Measurements from ENCODE around the gene PLA2G15.

The PLA2G15 gene

GRCh38 chr16:68289202-68289601 lies 44.0 kb downstream of the PLA2G15 start:
- TF ChIP-seq, protein P1, sequence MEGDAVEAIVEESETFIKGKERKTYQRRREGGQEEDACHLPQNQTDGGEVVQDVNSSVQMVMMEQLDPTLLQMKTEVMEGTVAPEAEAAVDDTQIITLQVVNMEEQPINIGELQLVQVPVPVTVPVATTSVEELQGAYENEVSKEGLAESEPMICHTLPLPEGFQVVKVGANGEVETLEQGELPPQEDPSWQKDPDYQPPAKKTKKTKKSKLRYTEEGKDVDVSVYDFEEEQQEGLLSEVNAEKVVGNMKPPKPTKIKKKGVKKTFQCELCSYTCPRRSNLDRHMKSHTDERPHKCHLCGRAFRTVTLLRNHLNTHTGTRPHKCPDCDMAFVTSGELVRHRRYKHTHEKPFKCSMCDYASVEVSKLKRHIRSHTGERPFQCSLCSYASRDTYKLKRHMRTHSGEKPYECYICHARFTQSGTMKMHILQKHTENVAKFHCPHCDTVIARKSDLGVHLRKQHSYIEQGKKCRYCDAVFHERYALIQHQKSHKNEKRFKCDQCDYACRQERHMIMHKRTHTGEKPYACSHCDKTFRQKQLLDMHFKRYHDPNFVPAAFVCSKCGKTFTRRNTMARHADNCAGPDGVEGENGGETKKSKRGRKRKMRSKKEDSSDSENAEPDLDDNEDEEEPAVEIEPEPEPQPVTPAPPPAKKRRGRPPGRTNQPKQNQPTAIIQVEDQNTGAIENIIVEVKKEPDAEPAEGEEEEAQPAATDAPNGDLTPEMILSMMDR (conservative IDR thresholded peaks at IDR 0.05; ENCODE audit: low read depth) = no peak
- H3K27ac ChIP-seq = no peak overlapping the region
- CTCF ChIA-PET = interaction anchor here (2.8 kb wide), 1 partner anchor 25 kb away, joined by 12 read pairs; the partner anchor contains the start of gene SLC7A6
- no peak for DNase-seq (ENCODE audit: low spot score)
- POLR2A ChIA-PET (ENCODE audit: low non-redundant PET) = no interaction called here

DNA sequence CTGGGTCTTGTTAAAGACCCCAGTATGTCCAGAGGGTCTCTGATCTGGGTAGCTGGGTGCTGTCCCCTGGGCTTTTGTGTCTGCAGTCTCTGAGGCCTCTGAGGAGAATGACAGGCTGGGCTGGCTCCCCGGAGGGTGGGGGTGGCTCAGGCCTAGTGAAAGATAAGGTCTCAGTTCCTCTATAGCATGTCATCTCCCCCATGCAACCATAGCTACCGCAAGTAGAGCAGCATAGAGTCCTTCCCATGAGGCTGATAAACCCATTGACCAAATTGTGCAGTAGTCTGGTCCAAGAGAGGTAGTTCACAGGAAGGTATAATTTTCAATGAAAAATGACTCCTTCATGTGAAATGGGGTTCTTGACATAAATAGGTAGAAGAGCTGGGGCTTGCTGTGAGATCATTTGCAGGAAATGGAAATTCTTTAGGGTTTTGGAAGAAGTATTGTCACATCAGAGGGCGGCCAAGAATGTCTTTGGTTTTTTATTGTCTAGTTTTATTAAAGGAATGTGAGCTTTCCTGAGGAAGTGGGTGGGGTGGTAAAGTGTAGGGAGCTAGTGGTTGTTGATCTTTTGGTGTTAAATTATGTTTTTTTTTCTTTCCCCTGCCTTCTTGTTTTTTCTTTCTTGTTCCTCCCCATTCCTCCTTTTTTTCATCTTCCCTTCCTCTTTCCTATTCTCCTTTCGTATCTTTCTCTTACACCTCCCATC lies 44.6 kb downstream of the PLA2G15 start:
- TF ChIP-seq, protein P1 (conservative IDR thresholded peaks at IDR 0.05; ENCODE audit: low read depth) = no peak
- ChIA-PET CTCF (interaction anchor here (0.7 kb wide), 1 partner anchor 39 kb away, joined by 3 read pairs; no protein-coding TSS in a partner anchor), POLR2A (ENCODE audit: low non-redundant PET) (no interaction called here)
- no peak overlapping the region for H3K27ac ChIP-seq
- DNase-seq (ENCODE audit: low spot score) = no peak

DNA sequence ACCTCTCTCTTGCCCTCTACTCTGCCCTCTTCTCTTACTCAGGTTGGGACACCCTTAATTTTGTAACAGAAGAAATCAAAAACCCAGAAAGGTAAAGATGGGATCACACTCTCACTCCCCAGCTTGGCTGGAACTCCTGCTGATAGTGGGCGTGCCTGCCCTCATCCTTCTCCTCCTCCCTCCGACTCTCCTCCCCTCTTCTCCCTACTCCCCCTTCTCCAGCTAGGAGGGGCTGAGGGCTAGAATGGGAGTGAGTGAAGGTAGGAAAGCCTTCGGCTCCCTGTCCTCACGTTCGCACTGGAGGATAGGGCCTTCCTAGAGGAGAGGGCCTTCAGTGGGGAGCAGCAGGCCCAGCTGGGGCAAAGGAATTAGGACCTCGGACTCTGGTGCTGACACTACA lies 45.3 kb downstream of the PLA2G15 start:
- CTCF ChIA-PET = interaction anchor here (0.7 to 1.1 kb wide), 2 partner anchors 29 to 38 kb away, joined by 3 read pairs; no protein-coding TSS in a partner anchor

DNA sequence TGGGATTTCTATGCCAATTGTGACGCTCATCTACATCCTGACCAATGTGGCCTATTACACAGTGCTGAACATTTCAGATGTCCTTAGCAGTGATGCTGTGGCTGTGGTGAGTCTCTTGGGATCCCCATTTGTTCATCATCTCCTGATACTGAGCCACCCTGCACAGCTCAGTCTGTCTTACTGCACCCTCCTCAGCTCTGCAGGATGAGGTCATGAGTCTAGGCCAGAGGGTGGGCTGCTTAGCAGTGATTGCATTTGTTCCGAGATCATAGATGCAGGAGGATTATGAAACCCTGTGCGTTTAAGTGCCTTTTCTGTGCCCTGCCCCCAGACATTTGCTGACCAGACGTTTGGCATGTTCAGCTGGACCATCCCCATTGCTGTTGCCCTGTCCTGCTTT lies 46.1 kb downstream of the PLA2G15 start:
- TF ChIP-seq, protein P1 (conservative IDR thresholded peaks at IDR 0.05; ENCODE audit: low read depth) = no peak
- ChIA-PET CTCF (interaction anchor here (1.1 to 1.8 kb wide), 2 partner anchors 27 to 30 kb away, joined by 3 to 7 read pairs; partner anchors contain the start of gene SLC7A6), POLR2A (ENCODE audit: low non-redundant PET) (no interaction called here)
- no peak for DNase-seq (ENCODE audit: low spot score)
- no peak overlapping the region for H3K27ac ChIP-seq

More for the DNA sequence above, 45.3 kb downstream of the PLA2G15 start:
- no peak for DNase-seq (ENCODE audit: low spot score)
- H3K27ac ChIP-seq = peak overlapping the region; percentile 26
- TF ChIP-seq, protein P1 (conservative IDR thresholded peaks at IDR 0.05; ENCODE audit: low read depth) = no peak
- POLR2A ChIA-PET (ENCODE audit: low non-redundant PET) = no interaction called here

GRCh38 chr16:68292425-68292824 lies 47.3 kb downstream of the PLA2G15 start:
- no peak overlapping the region for H3K27ac ChIP-seq
- ChIA-PET POLR2A (ENCODE audit: low non-redundant PET) (no interaction called here), CTCF (interaction anchor here (1.8 kb wide), 1 partner anchor 29 kb away, joined by 7 read pairs; the partner anchor contains the start of gene SLC7A6)
- no peak for DNase-seq (ENCODE audit: low spot score)
- TF ChIP-seq, protein P1 (conservative IDR thresholded peaks at IDR 0.05; ENCODE audit: low read depth) = no peak

DNA sequence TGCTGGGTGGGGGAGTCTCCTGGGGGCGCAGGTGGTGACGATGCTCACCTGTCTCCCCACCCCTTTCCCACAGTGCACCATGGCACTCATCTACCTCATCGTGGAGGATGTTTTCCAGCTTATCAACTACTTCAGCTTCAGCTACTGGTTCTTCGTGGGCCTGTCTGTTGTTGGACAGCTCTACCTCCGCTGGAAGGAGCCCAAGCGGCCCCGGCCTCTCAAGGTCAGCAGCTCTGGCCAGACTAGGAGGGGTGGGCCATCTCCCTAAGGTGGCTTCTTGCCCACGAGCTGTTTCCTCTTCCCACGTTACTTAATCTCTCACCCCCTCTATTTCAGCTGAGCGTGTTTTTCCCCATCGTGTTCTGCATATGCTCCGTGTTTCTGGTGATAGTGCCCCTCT lies 51.1 kb downstream of the PLA2G15 start:
- H3K27ac ChIP-seq = peak overlapping the region; percentile 47
- DNase-seq (ENCODE audit: low spot score) = no peak
- CTCF ChIA-PET = no interaction called here
- TF ChIP-seq, protein P1 (conservative IDR thresholded peaks at IDR 0.05; ENCODE audit: low read depth) = no peak
- POLR2A ChIA-PET (ENCODE audit: low non-redundant PET) = interaction anchor here (0.7 kb wide), 1 partner anchor 14 kb away, joined by 6 read pairs; the partner anchor contains the start of genes PRMT7 and SLC7A6OS
